OCI-M2 (cell line): ENCODE measurements around the gene LRRC46.

Experiments
- DNase-seq: peaks from one replicate; lab custom pipeline; 2025; ENCODE audit not compliant: unreplicated experiment; lab: John Stamatoyannopoulos, UW

LRRC46 gene

GRCh38 chr17:47875011-47875985, 43.8 kb downstream of the LRRC46 start:
- no peak for DNase-seq

GRCh38 chr17:47877368-47878034, 46.0 kb downstream of the LRRC46 start:
- peak; percentile 28 for DNase-seq

- DNase-seq = no peak
Observed at GRCh38 chr17:47878203-47879027, 46.9 kb downstream of the LRRC46 start.

GRCh38 chr17:47879028-47879585, 47.6 kb downstream of the LRRC46 start:
- no peak for DNase-seq

DNA sequence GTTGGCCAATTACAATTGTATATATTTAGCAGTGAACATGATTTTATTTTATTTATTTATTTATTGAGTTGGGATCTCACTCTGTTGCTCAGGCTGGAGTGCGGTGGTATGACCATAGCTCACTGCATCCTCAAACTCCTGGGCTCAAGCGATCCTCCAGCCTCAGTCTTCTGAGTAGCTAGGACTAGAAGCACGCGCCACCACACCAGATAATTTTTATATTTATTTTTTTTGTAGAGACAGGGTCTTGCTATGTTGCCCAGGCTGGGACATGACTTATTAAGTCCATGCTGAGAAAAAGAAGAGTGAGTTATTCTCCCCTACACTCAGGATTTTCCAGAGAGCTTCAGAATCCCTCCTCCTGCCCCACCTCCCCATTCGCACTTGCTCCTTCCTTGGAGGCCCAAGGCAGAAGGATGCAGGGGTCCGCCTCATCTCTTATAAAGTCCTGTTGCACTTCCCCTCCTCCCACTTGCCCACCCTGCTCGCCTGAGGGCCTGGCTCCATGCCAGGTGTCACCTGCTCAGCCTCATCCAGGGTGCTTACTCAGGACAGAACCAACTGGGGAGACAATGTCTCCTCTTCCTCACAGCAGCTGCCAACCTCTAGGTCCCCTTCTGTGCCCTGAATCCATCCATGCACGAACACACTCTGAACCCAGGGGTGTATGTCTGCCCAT, 48.4 kb downstream of the LRRC46 start:
- DNase-seq = no peak

DNA sequence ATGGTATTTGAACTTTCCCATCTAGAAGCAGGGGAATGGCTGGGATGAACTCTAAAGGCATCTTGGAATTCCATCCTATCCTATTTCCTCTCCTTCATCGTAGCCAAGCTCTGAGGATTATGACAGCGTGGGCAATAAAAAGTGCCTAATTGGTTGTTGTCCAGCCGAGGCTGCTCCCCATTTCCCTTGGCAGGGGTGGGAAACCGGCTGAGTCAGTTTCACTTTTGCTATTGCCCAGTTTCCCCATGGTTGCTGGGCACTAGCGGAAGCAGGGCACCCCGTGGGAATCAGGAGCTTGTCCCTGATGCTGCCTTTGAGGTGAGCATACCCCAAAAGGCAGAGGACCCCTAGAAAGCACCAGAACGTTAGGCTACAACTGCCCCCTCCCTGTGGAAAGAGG, 50.8 kb downstream of the LRRC46 start:
- no peak for DNase-seq

DNA sequence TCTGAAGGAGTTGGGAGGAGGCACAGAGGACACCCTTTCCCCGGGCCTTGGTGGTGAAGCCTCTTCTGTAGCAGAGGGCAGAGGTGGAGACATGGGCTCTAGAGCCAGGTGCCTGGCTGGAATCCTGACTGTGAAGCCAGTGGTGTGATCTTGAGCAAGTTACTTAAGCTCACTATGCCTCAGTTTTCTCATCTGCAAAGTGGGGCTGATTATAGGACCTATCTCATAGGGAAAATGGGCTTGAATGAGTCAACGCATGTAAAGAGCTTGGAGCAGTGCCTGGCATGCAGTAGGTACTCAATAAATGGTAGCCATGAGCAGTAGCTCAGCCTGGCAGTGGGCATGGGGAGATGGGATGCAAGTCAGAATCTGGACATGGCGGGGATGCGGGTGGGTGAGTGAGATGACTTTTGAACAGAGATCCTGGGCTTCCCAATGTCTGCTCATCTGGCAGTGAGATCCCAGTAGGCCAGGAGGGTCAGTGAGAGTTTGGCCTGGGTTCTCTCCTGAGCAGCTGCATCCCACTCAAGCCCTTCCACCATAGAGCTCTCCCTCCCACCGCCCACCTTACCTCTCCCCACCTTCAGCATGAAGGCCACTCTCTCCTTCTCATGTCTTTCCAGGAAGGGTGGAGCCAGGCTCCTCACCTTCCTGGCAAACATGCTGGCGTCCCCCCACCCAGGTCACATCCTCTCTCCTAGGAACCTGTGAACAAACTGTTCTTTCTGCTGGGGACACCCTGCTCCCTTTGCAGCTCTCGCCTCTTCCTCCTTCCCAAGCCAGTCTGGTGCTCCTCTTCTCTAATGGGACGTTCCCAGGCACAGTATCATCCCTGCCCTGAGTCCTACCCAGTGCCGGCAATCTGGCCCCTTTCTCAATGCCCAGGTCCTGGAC, 51.5 kb downstream of the LRRC46 start:
- no peak for DNase-seq

DNA sequence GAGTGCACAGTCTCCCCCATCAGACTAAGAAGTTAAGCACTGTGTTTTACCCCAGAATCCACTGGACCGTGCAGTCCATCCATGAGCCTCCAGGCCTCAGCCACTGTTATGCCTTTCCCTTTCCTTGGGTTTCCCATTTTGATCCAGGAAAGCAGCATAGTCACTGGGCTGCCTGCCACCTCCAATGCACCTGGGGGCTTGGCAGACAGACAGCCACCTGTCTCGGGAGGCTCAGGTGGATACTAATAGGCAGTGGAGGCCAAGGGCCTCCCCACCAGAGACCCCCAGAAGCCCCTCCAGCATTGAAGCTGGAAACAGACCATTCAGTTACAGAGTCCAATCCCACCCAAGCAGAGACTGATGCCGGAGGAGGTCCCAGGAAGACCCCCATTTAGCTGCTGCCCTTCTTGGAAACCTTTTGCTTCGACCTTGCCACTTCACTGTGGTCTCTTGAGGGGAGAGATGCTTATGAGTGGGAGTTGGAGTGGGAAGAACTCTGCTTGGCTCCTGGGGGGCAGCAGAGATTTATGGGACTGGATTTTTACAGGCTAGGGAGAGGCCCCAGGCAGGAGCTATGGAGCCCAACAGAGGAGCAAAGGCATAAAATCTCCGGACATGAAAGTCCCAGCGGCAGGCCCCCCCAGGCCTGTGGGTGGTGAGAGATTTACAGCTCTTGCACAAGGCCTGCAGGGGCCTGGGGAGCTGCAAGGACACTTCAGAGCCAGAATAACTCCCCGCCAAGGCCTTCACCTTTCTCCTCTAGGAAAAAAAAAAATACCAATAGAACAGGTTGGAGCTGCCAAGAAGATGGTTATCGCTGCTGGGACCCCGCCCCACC, 52.3 kb downstream of the LRRC46 start:
- no peak for DNase-seq

- no peak for DNase-seq
Observed at GRCh38 chr17:47884427-47884740, 52.9 kb downstream of the LRRC46 start.

DNA sequence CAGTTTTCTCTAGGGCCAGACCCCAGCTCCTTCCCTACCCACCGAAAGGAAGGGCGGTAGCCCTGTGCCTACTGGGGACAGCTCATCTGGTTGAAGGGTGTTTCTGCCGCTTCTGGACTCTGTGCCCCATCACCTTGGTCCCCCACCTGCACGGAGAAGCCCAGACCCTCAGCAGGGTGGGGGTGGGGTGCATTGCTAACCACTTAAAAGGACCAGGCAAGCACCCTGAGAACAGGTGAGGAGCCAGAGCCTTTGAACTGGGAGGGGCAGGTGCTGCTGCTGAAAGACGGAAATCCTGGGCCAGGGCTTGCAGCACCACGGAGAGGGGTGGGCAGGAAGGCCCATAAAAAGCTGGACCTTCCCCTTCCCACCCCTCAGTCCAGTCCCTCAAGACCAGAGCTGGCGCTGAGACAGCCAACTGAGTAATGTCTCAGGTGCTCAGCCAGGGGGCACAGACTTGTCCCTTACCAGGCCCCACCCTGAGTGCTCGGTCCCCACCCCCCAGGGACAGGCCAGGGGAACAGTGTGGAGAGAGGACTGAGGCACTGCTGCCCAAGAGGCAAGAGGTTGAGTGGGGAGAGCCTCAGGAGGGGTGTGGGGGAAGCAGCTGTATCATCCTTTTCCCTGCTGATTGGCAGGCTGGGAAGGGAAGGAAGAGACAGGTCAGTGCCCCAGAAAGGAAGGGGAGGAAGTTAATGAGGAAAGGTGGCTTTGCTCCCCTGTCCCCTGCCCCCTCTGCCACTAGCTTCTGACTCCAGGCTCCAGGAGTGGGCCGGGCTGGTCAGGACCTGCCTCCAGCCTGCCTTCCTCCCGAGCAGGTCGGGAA, 53.6 kb downstream of the LRRC46 start:
- DNase-seq = no peak
